Left ventricle myocardium superior (tissue), 1 donor: Measurements from ENCODE around the gene NIPSNAP3A. TPM values are rescaled to one million over a fixed set of nuclear protein-coding genes. Genes with fewer than 3 reads are reported as not detected.
"Not testable (repeated sequence)": the region's sequence is repeated elsewhere in the genome, so short reads cannot be mapped to it uniquely, and the experiment has no call there.

ENCODE experiments used
- ATAC-seq: fragments of 200-7000 bp; cut with Tn5 transposase; one replicate; pipeline ENCODE4 v1.9.1; 2020; ENCODE audit warnings: mild to moderate bottlenecking, moderate library complexity
- DNase-seq: peaks from one replicate; pipeline ENCODE4 v3.0.0-alpha.2; 2020
- intact Hi-C: fragments of 100-400 bp; cut with micrococcal nuclease; formaldehyde crosslinking; loops from one replicate; pipeline ENCODE4 v1.11.0; 2022
- long read RNA-seq: library from polyadenylated mRNA; unstranded; transcript quantifications from one replicate; pipeline ENCODE4 v2.0.0, GENCODE V29; 2021
- total RNA-seq: library from RNA; stranded (reverse); fragmentation: NEBNext Ultra II Directional; extraction: Animal tissue kit (Norgen Biotek cat#: 25700); gene quantifications from one replicate; pipeline ENCODE4 v1.2.1, GENCODE V29; 2021
- donor health status: DM: no; HTN: yes; CAD: no; lungs with severe emphysema.

Gene NIPSNAP3A
- 17.3 TPM for total RNA-seq
- long read RNA-seq, transcript NIPSNAP3A-201 (6 exons, 1,633 nt) = major isoform, 28 of 32 reads
- long read RNA-seq, partial matches to known transcripts = 2 of 32 reads
- long read RNA-seq, other reads (novel, unspliced or antisense) = 2 of 32 reads

DNA sequence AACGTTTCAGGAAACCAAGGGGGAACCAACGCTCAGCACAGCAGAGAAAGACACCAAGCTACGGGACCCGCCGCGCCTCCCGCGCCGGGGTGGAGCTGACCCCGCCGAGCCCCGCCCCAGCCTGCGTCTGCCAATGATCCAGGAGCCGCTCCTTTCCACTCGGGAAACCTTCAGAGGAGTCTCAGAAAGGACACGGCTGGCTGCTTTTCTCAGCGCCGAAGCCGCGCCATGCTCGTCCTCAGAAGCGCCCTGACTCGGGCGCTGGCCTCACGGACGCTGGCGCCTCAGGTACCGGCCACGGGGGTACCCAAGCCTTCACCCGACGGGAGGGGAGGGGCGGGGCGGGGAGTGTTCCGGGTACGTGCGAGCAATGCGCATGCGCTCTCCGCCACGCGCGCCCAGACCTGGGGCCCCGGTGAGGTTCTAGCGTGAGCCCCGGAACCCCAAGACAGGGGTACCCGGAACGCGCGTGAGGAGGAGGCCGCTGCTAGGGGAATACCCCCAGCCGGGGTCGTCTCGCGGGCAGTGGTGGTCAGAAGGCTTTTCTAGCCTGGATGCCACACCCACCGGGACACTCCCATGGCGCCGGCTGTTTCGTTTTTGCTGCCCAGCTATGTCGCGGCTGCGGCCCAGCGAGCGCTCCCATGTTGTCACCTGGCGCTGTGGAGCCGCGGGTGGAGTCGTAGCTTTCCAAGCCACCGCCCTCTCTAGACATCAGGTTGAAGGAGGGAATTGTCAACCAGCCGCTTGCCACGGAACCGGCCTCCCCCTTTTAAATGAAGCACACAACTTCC lies at the start of gene NIPSNAP3A:
NIPSNAP3A (plus strand) TSS at position 119 of the 794 bp plus-strand sequence; CDS start at position 229, 110 bp downstream.
- intact Hi-C loops = no loop called here
- ATAC-seq (peak; percentile 97), DNase-seq (peak; percentile 94)

DNA sequence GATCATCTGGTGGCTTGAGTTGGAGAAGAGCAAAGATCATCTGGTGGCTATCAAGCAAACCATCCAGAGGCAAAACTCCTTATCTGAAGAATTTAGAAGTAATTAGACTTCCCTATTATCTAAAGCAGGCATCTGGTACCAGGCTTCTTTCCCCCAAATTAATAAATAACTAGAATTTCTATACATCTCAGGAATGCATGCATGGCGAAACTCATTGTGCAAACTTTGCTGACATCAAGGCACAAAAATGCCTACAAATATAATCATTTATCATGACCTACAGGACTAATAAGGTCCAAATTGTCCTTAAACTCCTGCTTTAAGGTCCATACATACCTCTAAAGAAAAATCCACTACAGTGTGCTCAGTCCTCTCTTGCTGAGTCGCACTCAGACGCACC lies 47.2 kb upstream of the NIPSNAP3A start:
- ATAC-seq = no peak
- DNase-seq = no peak
- intact Hi-C loops = no loop called here

DNA sequence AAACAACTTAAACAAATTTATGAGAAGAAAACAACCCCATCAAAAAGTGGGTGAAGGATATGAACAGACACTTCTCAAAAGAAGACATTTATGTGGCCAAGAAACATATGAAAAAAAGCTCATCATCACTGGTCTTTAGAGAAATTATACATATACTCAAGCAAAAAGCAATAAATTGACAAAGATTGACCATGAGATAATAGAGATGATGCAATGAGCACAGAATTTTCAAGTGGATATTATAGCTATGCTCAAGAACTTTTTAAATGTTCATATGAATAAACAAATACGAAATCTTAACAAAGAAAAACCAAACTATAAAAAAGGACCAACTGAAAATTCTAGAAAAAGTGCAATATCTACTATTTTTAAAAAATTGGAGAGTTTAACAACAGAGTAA lies 38.7 kb upstream of the NIPSNAP3A start:
- ATAC-seq, DNase-seq, intact Hi-C loops: not testable (repeated sequence)

DNA sequence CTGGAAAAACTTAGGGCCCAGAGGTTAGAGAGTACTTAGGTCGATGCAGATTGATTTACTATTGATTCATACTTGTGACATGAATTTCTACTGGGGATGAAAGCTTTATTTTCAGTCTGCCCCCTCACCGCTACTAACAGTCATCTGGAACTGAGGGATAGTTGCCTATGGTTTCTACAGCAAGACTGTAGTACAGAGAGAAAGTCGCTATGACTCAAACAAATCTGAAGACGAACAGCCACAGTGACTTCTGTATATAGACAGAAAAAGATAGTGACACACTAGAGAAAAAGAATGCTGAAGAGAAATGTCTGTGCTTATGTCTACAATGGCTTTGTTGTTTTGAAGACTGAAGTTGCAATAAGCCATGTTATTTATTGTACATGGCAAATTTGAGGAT lies 35.9 kb upstream of the NIPSNAP3A start:
- ATAC-seq = no peak
- DNase-seq = no peak
- intact Hi-C loops = no loop called here

DNA sequence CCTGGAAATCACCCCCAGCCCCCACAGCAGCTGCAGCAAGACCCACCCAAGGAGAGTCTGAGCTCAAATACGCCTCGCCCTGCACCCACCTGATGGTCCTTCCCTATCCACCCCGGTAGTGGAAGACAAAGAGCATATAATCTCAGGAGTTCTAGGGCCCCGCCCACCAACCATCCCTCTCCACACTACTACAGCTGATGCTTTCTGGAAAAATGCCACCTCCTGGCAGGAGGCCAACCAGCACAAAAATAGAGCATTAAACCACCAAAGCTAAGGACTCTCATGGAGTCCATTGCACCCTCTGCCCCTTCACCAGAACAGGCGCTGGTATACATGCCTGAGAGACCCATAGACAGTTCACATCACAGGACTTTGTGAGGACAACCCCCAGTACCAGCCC lies 22.5 kb upstream of the NIPSNAP3A start:
- no peak for ATAC-seq
- no peak for DNase-seq
- intact Hi-C loops = no loop called here

DNA sequence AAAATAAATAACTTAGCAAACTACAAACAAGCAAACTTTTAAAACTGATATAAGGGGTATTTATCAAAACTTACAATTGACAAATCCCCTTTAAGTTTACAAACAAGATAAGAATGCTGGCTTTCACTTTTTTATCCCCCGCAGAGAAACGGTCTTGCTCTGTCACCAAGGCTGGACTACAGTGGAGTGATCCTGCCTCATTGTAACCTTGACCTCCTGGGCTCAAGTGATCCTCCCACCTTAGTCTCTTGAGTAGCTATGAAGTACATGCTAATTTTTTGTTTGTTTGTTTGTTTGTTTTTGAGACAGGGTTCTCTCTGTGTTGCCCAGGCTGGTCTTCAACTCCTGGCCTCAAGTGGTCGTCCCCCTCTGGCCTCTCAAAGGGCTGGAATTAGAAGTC lies 9.0 kb upstream of the NIPSNAP3A start:
- ATAC-seq (no peak), DNase-seq (no peak)
- intact Hi-C loops = no loop called here

DNA sequence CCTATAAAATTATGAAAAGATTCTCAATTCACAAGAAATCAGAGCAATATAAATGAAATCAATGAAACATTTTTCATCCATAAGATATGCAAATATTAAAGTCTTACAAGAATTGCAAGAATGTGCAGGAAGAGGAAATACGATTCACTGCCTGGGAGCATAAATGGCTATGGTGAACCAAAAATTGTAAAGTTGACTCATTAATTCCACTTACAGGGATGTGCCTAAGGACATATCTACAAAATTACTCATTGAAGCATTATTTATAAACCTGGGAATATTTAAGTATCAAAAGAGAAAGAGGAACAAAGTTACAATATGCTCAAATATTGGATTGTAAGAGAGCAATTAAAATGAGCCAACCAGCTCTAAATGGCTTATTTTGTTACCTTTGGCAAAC lies 6.9 kb upstream of the NIPSNAP3A start:
- intact Hi-C loops = no loop called here
- ATAC-seq = no peak
- no peak for DNase-seq

DNA sequence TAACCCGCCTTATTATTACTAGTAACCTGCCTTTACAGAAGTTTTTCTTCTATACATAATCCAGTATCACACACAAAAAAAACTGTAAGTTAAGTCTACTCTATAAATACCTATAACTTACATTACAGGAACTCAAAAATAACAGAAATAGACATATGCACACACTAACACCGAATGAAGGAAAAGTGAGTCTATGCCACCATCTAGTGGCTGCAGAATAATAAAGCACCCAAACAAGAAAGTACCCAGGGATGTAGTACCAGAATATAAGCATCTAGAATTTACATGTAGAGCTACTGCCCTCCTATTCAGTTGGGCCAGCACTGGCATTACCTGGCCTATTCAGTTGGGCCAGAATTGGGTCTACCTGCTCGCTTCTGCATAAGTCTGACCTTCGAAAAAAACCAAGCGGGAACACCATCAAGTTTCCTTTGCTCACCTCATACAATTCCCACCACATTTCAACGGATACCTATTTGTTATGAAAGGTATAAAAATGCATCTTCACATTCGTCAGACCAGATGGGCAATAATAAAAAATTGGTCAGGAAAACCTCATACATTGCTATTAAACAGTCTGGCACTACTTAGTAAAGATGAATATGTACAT lies 4.0 kb upstream of the NIPSNAP3A start:
- intact Hi-C loops = no loop called here
- DNase-seq (no peak), ATAC-seq (no peak)

DNA sequence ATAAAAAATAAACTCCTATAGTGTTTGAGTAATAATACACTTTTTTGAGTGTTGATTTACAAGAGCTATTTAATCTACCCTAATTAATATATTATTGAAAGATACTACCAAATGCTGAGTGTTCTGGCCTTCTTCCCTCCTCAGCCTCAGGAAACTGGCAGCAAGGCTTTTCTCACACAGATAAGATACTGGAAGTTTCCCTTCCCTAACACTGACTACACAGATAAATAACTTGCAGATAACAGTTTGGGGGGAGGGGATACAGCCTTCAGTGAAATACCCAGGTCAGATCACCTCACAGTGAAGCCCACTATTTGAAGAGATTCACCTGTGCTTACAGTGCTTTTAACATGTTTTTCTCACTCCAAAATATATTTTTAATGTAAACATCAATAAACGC lies 1.6 kb upstream of the NIPSNAP3A start:
- ATAC-seq (no peak), DNase-seq (no peak)
- intact Hi-C loops = no loop called here

DNA sequence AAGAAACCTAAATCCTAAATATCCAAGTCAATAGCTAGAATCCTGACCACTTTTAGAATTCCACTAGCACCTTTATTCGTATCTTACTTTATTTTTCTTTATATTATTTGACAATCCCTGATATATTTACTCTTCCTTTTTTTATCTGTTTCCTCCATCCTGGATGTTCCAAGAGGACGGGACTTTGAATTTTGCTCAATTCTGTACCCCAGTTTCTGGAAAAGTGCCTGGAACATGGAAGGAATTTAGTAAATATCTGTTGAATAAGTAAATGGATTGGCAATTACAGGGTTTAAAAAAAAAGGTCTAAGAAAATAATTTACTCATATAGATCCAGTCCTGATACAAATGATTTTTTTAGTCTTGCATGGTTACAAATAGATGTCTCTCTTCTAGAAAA lies 1.2 kb upstream of the NIPSNAP3A start:
- ATAC-seq = no peak
- intact Hi-C loops = no loop called here
- DNase-seq = no peak

DNA sequence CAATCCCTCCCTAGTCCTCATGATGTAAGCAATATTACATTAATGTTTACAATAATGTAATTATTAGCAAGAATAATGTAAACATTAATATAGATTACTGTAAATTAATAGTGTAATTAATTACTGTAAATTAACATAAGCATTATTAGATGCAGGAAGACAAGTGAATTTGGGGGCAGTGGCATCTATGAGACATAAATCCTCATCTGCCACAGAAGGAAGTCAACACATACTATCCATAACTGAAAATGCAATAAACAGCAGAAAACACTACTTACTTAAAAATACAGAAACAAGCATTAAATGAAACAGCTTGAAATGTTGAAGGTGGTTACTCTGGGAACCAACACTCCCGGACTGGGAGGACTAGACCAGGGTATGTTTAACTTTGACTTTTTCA lies 685 bp upstream of the NIPSNAP3A start:
- DNase-seq = no peak
- intact Hi-C loops = no loop called here
- ATAC-seq = no peak

DNA sequence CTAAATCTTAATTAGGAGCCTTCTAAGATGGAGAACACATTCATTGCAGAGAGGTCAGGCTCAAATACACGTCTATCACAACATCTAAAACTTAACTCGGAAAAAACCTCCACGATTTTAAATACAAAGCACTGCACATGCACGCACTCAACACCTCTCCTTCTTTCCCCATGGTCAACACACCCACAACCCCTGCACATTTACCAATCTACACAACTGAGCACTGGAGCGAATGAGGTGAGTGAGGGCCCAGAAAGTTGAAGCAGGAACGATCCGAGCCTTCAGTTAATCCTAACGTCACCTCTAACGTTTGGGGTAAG lies 278 bp upstream of the NIPSNAP3A start:
- DNase-seq (no peak), ATAC-seq (peak; percentile 37)
- intact Hi-C loops = no loop called here

DNA sequence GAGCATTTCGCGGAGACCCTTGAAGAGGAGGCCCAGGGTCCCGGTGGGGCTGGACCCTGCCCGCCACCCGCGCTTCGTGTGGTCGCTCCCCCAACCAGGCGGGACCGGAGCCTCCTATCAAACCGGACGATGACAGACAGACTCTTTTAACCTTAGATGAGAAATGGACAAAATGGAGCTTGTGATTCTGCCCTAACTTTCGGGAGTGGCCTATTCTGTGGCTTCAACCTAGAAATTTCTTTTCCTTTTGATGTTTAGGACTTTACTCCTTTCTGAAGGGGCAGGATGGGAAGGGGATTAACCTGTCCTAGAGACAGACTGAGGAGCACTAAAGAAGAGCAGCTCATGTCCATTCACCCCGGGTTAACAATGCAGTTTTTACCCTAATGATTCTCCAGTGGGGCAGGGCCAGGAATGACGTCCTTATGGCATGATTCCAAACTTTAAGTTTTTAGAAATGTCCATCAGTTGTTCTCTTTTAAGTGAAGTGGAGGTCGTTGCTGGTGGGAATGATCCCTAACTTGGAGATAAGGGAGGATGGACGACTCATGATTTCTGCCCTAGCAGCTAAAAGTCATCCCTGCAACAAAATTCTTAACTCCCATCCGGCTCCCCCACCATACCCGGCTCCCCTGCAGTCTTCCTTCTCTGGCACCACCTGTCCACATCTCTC lies 1.0 kb downstream of the NIPSNAP3A start:
- intact Hi-C loops = no loop called here
- DNase-seq (no peak), ATAC-seq (peak; percentile 12)

DNA sequence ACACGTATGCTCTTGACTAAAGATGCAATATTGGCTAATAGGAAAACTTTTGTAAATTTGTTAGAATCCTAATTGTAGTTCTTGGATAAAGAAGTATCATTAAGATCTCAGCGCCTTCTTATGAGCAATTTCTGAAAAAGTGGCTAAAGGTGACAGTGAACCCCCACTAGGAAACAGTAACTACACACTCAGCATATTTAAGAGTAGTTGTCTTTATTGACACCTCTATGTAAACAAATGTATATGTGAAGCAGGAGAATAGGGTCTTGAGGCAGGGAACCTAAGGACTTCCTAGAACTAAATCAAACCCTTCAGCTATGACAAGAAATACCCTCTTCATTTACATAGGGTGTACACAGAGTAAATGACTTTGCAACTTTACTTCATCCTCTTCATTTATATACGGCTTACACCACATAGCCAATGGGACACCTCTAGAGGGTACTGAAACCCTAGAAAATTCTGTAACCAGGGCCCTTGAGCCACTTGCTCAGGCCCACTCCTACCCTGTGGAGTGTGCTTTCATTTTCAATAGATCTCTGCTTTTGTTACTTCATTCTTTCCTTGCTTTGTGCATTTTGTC lies 2.8 kb downstream of the NIPSNAP3A start:
- no peak for DNase-seq
- no peak for ATAC-seq
- intact Hi-C loops = no loop called here

DNA sequence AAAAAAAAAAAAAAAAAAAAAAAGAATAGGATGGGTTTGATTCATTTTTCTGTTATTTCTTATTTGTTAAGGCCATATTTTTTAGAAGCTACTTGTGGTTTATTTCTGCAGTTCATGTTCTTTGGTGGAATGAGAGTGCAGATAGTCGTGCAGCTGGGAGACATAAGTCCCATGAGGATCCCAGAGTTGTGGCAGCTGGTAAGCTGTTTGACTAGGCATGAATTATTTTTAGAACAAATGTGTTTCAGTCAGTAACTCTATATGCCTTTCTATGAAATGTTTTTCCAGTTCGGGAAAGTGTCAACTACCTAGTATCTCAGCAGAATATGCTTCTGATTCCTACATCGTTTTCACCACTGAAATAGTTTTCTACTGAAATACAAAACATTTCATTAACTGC lies 11.5 kb downstream of the NIPSNAP3A start:
- ATAC-seq (peak; percentile 63), DNase-seq (no peak)
- intact Hi-C loops = no loop called here

DNA sequence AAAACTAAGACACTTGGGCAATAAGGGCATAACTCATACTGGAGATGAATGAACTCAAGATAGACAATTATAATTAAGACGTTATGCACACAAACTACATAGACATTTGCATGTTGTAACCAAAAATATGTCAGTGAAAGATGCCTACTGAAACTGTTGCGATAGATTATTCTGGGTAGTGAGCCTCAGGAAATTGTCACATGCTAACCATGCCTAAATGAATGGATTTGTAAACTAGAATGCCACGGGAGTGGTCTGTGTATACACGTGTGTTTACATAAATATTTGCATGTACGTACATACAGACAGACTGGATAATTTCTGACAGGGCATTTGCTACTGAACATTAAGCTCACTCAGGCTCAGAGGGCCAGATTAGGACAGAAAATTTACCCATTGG lies 17.7 kb downstream of the NIPSNAP3A start:
- ATAC-seq (no peak), DNase-seq (no peak)
- intact Hi-C loops = no loop called here

DNA sequence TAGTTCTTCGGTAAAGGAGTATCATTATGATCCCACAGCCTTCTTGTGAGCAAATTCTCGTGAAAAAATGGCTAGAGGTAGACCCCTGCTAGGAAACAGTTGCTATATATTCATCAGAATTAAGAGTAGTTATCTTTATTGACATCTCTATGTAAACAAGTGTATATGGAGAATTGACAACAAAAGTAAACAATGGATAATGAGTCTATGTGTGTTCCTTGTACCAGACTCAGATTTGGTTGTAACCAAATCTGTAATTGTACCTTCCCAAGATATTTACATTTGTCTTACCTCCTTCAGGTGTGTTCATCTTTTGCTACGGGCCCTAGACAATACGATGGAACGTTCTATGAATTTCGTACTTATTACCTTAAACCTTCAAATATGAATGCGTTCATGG lies 18.5 kb downstream of the NIPSNAP3A start:
- no peak for ATAC-seq
- intact Hi-C loops = no loop called here
- DNase-seq = no peak

DNA sequence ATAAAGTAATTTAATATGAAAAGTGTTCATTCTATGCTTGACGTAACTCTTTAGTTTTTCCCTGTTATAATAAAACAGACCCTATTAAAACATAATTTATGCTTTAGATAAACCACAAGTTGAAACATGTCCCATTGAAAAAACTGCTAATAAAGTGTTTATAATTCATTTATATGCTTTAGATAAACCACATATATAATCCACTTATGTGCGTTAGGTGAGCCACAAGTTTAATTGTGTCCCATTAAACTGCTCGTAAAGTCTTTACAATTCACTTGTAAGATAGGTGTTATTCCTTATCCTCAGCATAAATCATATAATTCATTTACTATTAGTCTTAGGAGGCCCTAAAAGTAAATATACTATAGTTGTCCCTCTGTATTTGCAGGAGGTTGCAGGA lies 20.0 kb downstream of the NIPSNAP3A start:
- no peak for ATAC-seq
- DNase-seq = no peak
- intact Hi-C loops = no loop called here

DNA sequence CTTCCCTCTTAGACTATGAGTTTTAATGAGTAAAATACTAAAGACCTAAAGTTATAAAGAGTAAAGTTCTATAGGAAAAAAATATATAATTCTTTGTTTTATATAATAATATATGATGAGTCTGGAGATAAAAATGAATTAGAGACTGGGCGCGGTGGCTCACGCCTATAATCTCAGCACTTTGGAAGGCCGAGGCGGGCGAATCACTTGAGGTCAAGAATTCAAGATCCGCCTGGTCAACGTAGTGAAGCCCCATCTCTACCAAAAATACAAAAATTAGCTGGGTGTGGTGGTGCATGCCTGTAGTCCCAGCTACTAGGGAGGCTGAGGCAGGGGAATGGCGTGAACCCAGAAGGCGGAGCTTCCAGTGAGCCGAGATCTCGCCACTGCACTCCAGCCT lies 21.5 kb downstream of the NIPSNAP3A start:
- ATAC-seq, intact Hi-C loops, DNase-seq: not testable (repeated sequence)

DNA sequence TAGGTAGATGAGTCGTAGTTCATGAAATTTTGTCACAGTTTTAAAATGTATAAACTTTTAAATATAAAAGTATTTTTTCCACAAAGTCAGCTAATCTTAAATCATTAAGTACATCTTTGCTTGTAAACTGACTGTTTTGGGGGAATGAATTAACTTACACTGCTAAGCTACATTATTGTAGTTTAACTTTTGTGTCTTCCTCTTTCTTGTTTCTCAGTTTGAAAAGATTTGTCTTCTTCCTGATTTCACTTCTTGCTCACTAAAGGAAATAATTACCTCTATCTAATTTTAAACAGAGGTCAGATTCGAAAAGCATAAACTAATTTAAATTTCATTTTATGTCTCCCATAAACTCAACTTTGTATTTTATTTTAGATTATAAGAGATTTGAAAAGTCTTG lies 22.2 kb downstream of the NIPSNAP3A start:
- DNase-seq (no peak), ATAC-seq (no peak)
- intact Hi-C loops = no loop called here
